Psoas muscle (tissue), 8 donors: Measurements from ENCODE around the gene AATK. TPM values are rescaled to one million over a fixed set of nuclear protein-coding genes. Genes with fewer than 3 reads are reported as not detected.
A peak's percentile ranks its signal among the peaks of the same experiment; 100 is the strongest.

Source experiments
- ATAC-seq, 4 donors: fragments of 200-7000 bp; cut with Tn5 transposase; one replicate each; pipeline ENCODE4 v1.9.1; 2020; ENCODE audit warnings: moderate library complexity in 3 of 4, mild to moderate bottlenecking in 2 of 4
- DNase-seq, 2 donors: peaks; one replicate each; pipeline ENCODE4 v3.0.0-alpha.2; 2020
- H3K27ac ChIP-seq: fragments of 200-600 bp; one replicate; pipeline ENCODE4 v1.8.0; 2022
- H3K27me3 ChIP-seq, 3 donors: fragments of 200-600 bp in 1 of 3; one replicate each; pipeline versions ENCODE4 v1.6.1 to v1.8.0; 2013 to 2022; ENCODE audit warnings: low read length in 2 of 3, mild to moderate bottlenecking in 2 of 3, moderate library complexity in 1 of 3; ENCODE audit not compliant: insufficient read depth in 3 of 3
- H3K36me3 ChIP-seq, 2 donors: fragments of 200-600 bp in 1 of 2; one replicate each; pipeline versions ENCODE4 v1.6.1 to v1.8.0; 2013 to 2022; ENCODE audit warnings: low read depth in 1 of 2, mild to moderate bottlenecking in 1 of 2, moderate library complexity in 1 of 2; ENCODE audit not compliant: insufficient read depth in 1 of 2
- H3K4me1 ChIP-seq: fragments of 200-600 bp; one replicate; pipeline ENCODE4 v1.8.0; 2022
- H3K4me3 ChIP-seq: fragments of 200-600 bp; one replicate; pipeline ENCODE4 v1.8.0; 2022; ENCODE audit warnings: mild to moderate bottlenecking
- H3K9me3 ChIP-seq: fragments of 200-600 bp; one replicate; pipeline ENCODE4 v1.8.0; 2022
- WGBS, 3 donors: extraction: QIAGEN DNeasy Blood & Tissue Kit; methylation state at CpG; one replicate each; pipeline versions ENCODE4 v1.1.6 to v1.1.7; 2013; 5-methylcytosine and 5-hydroxymethylcytosine counted together
- intact Hi-C, 2 donors: fragments of 100-400 bp; cut with DNase I; formaldehyde crosslinking; loops; one replicate each; pipeline versions ENCODE4 v1.11.0 to v1.14.2; 2022
- polyA plus RNA-seq, 3 donors: library from polyadenylated mRNA; stranded (reverse); fragments of 200-250 nt; gene quantifications; one replicate each; pipeline ENCODE4 v1.2.3, GENCODE V29; 2013
- total RNA-seq, 4 donors: library from RNA; stranded (reverse); fragmentation: NEBNext Ultra II Directional in 2 of 4; extraction: Animal tissue kit (Norgen Biotek cat#: 25700) in 2 of 4; gene quantifications; one replicate each; pipeline versions ENCODE4 v1.2.1 to v1.2.4, GENCODE V29; 2021 to 2023
- TF ChIP-seq, protein P1 (sequence below): fragments of 200-600 bp; IDR thresholded peaks from one replicate; pipeline ENCODE4 v1.8.0; 2022; ENCODE audit warnings: antibody characterized with exemption
- donor health status: healthy with polysubstance abuse.
- donor health status: DM: no; HTN: no; CAD: no; lungs with moderate emphysema.
- donor health status: Bipolar disorder and iron deficiency.
- donor health status: healthy.
- donor health status: DM: yes; HTN: yes; CAD: no.
- donor health status: DM: no; HTN: no; CAD: no.
- donor health status: DM: no; HTN: no; CAD: no.
- donor health status: DM: yes; HTN: yes; CAD: no.

Gene AATK
- total and polyA plus RNA-seq, 7 donors: 0.21 to 1.8 (median 1.0) TPM

DNA sequence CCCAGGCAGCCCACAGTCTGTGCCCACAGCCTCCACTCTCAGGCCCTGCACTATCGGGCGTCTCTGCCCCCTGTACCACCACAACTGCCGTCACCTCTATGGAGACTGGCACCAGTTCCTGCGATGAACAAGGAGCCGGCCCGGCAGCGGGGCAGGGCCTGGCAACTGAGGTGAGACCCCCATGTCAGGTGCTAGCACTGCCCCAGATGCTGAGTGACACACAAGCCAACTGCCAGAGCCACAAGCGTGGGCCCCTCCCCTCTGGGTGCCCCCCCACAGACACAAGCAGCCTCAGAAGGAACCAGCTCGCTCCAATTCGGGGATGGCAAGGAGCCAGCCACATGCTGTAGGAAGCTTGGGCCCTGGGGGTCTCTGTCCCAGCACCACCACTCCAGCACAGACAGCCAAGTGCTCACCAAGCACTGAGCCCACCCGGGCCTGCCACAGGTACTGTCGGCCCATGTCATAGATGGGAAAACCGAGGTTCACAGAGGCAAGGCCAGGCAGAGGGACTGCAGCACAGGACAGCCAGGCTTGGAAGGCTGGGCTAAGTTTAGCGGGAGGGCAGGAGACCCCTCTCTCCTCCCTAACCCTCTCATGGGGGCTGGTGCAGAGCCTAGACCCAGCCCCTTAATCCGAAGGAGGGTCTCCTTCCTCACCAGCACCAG lies 2.2 kb downstream of the AATK start:
- no peak overlapping the region for H3K27ac ChIP-seq

DNA sequence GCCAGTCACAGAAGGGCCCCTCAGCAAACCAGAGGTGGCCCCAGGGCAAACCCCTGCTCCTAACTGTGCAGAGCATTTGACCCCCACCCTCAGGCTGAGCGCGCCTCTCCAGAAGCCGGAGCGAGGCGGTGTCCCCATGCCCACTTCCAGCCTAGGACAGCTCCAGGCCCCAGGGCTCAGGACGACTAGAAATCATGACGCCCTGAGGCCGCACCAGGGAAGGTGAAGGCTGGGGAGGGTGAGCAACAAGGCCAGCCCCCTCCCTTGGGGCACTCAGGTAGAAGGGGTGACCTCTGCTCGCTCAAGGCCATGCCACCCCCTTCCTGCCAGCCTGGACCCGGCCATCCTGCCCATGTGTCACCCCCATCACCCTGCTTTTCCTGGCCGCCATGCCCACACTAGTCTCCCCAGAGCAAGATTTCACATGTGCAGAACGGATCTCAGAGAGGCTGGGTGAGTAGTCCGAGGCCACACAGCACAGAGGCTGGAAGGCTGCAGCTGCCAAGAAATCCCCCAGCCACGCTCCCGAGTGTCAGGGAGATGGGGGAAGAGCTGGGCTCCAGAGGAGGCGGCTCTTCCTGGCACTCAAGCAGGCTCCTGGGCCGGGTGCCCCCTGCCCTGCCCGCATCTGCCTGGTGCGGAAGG lies 2.8 kb downstream of the AATK start:
- no peak overlapping the region for H3K27ac ChIP-seq
- DNase-seq: no peak
- WGBS, 3 donors: 81 to 84% (median 83%) methylated on average over 16 to 19 of the region's 19 CpGs
- no peaks in the 10 kb centered on the region for H3K36me3 ChIP-seq
- intact Hi-C loops: no loop called here
- no peaks in the 10 kb centered on the region for H3K9me3 ChIP-seq
- peaks cover 0 to 38% (median 13%) of the 10 kb centered on the region in 3 donors for H3K27me3 ChIP-seq
- no peak overlapping the region for H3K4me3 ChIP-seq
- TF ChIP-seq, protein P1, sequence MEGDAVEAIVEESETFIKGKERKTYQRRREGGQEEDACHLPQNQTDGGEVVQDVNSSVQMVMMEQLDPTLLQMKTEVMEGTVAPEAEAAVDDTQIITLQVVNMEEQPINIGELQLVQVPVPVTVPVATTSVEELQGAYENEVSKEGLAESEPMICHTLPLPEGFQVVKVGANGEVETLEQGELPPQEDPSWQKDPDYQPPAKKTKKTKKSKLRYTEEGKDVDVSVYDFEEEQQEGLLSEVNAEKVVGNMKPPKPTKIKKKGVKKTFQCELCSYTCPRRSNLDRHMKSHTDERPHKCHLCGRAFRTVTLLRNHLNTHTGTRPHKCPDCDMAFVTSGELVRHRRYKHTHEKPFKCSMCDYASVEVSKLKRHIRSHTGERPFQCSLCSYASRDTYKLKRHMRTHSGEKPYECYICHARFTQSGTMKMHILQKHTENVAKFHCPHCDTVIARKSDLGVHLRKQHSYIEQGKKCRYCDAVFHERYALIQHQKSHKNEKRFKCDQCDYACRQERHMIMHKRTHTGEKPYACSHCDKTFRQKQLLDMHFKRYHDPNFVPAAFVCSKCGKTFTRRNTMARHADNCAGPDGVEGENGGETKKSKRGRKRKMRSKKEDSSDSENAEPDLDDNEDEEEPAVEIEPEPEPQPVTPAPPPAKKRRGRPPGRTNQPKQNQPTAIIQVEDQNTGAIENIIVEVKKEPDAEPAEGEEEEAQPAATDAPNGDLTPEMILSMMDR: no peak
- peaks cover 3% of the 10 kb centered on the region for H3K4me1 ChIP-seq
- no peak for ATAC-seq

More for the DNA sequence above, 2.2 kb downstream of the AATK start:
- H3K4me1 ChIP-seq: peaks cover 3% of the 10 kb centered on the region
- H3K36me3 ChIP-seq: no peaks in the 10 kb centered on the region
- H3K4me3 ChIP-seq: no peak overlapping the region
- 63 to 77% (median 72%) methylated on average over 14 to 15 of the region's 15 CpGs for WGBS, 3 donors
- H3K27me3 ChIP-seq: peaks cover 0 to 44% (median 13%) of the 10 kb centered on the region in 3 donors
- TF ChIP-seq, protein P1: no peak
- DNase-seq (peak in 1 of 2 donors; percentile 42), ATAC-seq (no peak)
- intact Hi-C loops: no loop called here
- no peaks in the 10 kb centered on the region for H3K9me3 ChIP-seq

DNA sequence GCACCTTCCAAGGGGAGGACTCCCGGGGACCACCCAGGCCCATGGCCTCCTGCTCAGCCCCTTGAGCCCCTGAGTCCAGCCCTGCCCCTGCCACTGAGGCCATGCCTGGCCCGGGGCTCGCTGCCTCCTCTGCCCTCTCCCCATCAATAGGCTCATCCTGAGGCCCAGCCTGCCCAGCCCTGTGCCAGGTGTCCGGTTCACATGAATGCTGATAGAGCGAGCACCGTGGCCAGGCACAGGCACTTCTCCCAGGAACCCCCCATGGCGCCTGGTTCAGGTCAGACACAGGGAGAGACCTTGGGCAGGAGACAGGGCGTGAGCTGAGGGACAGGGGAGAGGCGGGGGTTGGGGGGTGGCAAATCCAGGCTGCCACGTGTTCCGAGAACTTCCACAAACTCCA lies 3.5 kb downstream of the AATK start:
- TF ChIP-seq, protein P1: no peak
- DNase-seq: no peak
- intact Hi-C loops: no loop called here

DNA sequence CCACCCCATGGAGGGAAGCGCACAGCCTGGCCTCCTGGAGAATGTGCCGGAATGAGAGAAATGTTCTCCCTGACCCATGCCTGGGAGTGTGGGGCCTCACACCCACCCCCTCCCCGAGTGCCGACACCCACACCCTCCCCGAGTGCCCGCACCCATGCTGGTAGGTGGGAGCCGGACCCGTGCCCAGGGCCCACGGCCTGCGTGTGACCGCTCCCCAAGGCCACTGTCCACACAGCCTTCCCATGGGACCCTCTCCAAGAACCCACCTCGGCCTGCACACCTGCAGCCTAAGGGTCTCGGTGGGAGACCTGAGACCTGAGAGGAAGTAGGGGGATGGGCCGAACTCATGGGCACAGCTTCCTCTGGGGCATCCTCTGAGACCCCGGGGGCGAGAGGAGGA lies 4.0 kb downstream of the AATK start:
- 88 to 92% (median 89%) methylated on average over 16 of the region's 16 CpGs for WGBS, 3 donors
- peaks cover 3% of the 10 kb centered on the region for H3K4me1 ChIP-seq
- no peak overlapping the region for H3K4me3 ChIP-seq
- ATAC-seq (no peak), DNase-seq (no peak)
- no peaks in the 10 kb centered on the region for H3K9me3 ChIP-seq
- no peaks in the 10 kb centered on the region for H3K36me3 ChIP-seq
- H3K27ac ChIP-seq: no peak overlapping the region
- TF ChIP-seq, protein P1: no peak
- intact Hi-C loops: no loop called here
- H3K27me3 ChIP-seq: peaks cover 0 to 27% (median 13%) of the 10 kb centered on the region in 3 donors

More for the DNA sequence above, 3.5 kb downstream of the AATK start:
- Histone ChIP-seq H3K27me3 (peaks cover 0 to 31% (median 13%) of the 10 kb centered on the region in 3 donors), H3K4me3 (no peak overlapping the region), H3K27ac (no peak overlapping the region), H3K36me3 (no peaks in the 10 kb centered on the region), H3K9me3 (no peaks in the 10 kb centered on the region), H3K4me1 (peaks cover 3% of the 10 kb centered on the region)
- no peak for ATAC-seq
- 75 to 87% (median 86%) methylated on average over 9 to 11 of the region's 11 CpGs for WGBS, 3 donors
